Calu3 (cell line): ENCODE measurements around the gene WLS. TPM values are rescaled to one million over a fixed set of nuclear protein-coding genes. Genes with fewer than 3 reads are reported as not detected.

Source experiments
- BruUV-seq: library from RNA; stranded (reverse); fragments of 400-500 nt; replicated peaks from 2 replicates; lab custom pipeline; 2021; lab: Mats Ljungman, UMichigan
- CTCF ChIA-PET: fragments of 300-600 bp; sonication (Branson Sonifier 250); formaldehyde crosslinking; loops from one replicate; lab custom pipeline; 2022; ENCODE audit warnings: antibody characterized with exemption; lab: Charles Lee
- DNase-seq: peaks from one replicate; pipeline ENCODE4 v3.0.0; 2022
- H3K27ac Mint-ChIP-seq: one replicate; pipeline ENCODE4 v1.8.0; 2022; ENCODE audit warnings: mixed read lengths; ENCODE audit not compliant: unreplicated experiment
- H3K27me3 Mint-ChIP-seq: one replicate; pipeline ENCODE4 v1.8.0; 2022; ENCODE audit warnings: mixed read lengths; ENCODE audit not compliant: unreplicated experiment
- H3K36me3 Mint-ChIP-seq: one replicate; pipeline ENCODE4 v1.8.0; 2022; ENCODE audit warnings: mild to moderate bottlenecking, moderate library complexity, mixed read lengths; ENCODE audit not compliant: insufficient read depth, unreplicated experiment
- H3K4me1 Mint-ChIP-seq: one replicate; pipeline ENCODE4 v1.8.0; 2022; ENCODE audit warnings: mild to moderate bottlenecking, low read depth, mixed read lengths; ENCODE audit not compliant: unreplicated experiment
- H3K4me3 Mint-ChIP-seq: one replicate; pipeline ENCODE4 v1.8.0; 2022; ENCODE audit warnings: mild to moderate bottlenecking, low read depth, moderate library complexity, mixed read lengths; ENCODE audit not compliant: unreplicated experiment
- H3K9me3 Mint-ChIP-seq: one replicate; pipeline ENCODE4 v1.8.0; 2022; ENCODE audit warnings: low read depth, mixed read lengths; ENCODE audit not compliant: unreplicated experiment
- CTCF ChIP-seq: fragments of 200-600 bp; IDR thresholded peaks from one replicate; pipeline ENCODE4 v1.8.0; 2022; ENCODE audit warnings: antibody characterized with exemption; ENCODE audit not compliant: unreplicated experiment
- intact Hi-C: fragments of 100-400 bp; cut with micrococcal nuclease; formaldehyde crosslinking; loops from one replicate; pipeline ENCODE4 v1.10.0; 2022; ENCODE audit not compliant: unreplicated experiment
- total RNA-seq: library from RNA; stranded (reverse); gene quantifications from 2 replicates; pipeline ENCODE4 v1.2.3, GENCODE V29; 2022

WLS gene
- total RNA-seq, 1 experiment from 2014 or later = 50.9 TPM

- CTCF ChIA-PET = no interaction called here
- intact Hi-C loops = no loop called here
- DNase-seq = no peak
- Mint-ChIP-seq H3K36me3 (no peaks in the 10 kb centered on the region), H3K9me3 (no peaks in the 10 kb centered on the region), H3K4me1 (no peaks in the 10 kb centered on the region), H3K27ac (no peak overlapping the region), H3K4me3 (no peak overlapping the region), H3K27me3 (no peaks in the 10 kb centered on the region)
- no peak for TF ChIP-seq CTCF
- no TSS peak for BruUV-seq
Measured at GRCh38 chr1:68217618-68218017, 14.7 kb downstream of the WLS start.

DNA sequence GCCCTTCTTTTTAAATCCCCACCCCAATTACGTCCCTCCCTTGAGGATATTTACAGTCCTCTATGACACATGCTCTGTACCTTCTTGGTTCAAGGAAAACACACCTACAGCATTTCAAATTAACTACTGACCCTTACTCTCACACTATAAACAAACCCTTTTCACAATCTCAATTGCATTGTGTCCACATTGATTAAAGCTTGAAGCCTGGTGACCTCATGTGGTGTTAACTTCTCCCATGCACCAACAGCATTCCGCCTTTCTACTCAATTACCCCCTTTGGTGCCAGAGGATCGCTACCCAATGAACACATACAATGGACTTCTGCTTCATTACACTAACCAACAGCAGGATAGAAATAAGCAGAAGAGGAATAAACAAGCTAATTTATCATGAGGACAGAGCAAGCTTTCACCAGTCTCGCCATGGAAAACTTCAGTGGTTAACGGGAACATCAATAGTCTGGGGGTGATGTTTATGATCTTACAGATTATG is 15.2 kb downstream of the WLS start:
- CTCF ChIA-PET = no interaction called here
- no peak overlapping the region for H3K4me3 Mint-ChIP-seq
- H3K27ac Mint-ChIP-seq = no peak overlapping the region
- no peak for DNase-seq
- H3K27me3 Mint-ChIP-seq = no peaks in the 10 kb centered on the region
- no TSS peak for BruUV-seq
- H3K4me1 Mint-ChIP-seq = no peaks in the 10 kb centered on the region
- intact Hi-C loops = no loop called here
- no peak for TF ChIP-seq CTCF
- no peaks in the 10 kb centered on the region for H3K9me3 Mint-ChIP-seq
- no peaks in the 10 kb centered on the region for H3K36me3 Mint-ChIP-seq

DNA sequence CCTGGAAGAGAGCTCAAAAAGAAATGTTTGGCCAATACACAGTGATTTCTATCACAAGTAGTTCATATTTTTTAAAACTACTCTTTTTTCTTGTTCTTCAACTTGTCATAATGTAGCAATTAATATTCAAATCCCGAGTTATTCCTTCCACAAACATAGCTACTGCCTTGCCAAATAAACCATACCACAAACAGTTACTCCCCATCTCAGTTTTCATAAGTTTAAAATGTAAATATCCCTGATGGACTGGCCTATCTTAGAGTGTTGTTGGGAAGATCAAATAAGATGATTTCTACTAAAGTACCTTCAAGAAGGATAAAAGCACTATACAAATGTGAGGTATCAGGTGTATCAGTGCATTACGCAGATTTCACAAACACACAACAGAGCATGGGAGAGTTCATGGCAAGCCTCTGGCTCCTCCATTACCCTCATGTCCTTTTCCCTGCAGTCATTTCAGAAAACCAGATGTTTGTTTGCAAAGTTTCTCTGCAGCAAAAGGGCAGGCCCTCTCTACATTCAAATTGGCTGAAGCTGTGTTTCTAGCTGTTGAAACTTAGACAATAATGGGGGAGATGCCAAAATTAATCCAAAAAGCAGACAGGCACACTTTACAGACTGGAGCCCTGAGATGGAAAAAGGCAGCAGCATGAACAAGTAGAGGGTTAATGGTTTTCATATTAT is 16.1 kb downstream of the WLS start:
- Mint-ChIP-seq H3K36me3 (no peaks in the 10 kb centered on the region), H3K27ac (no peak overlapping the region), H3K9me3 (no peaks in the 10 kb centered on the region), H3K4me3 (no peak overlapping the region), H3K27me3 (no peaks in the 10 kb centered on the region), H3K4me1 (no peaks in the 10 kb centered on the region)
- intact Hi-C loops = no loop called here
- TF ChIP-seq CTCF = no peak
- CTCF ChIA-PET = no interaction called here
- no TSS peak for BruUV-seq
- DNase-seq = no peak

GRCh38 chr1:68213843-68214242 is 18.5 kb downstream of the WLS start:
- BruUV-seq = no TSS peak
- CTCF ChIA-PET = no interaction called here
- Mint-ChIP-seq H3K4me1 (no peaks in the 10 kb centered on the region), H3K36me3 (no peaks in the 10 kb centered on the region), H3K9me3 (no peaks in the 10 kb centered on the region), H3K27me3 (no peaks in the 10 kb centered on the region), H3K4me3 (no peak overlapping the region), H3K27ac (no peak overlapping the region)
- DNase-seq = no peak
- TF ChIP-seq CTCF = no peak
- intact Hi-C loops = no loop called here
